ENCODE results near the gene PTK7. TPM values are rescaled to one million over a fixed set of nuclear protein-coding genes. Genes with fewer than 3 reads are reported as not detected.

The PTK7 gene
- total and polyA plus RNA-seq, 2 donors from 2014 or later: 26.0 to 55.2 TPM

DNA sequence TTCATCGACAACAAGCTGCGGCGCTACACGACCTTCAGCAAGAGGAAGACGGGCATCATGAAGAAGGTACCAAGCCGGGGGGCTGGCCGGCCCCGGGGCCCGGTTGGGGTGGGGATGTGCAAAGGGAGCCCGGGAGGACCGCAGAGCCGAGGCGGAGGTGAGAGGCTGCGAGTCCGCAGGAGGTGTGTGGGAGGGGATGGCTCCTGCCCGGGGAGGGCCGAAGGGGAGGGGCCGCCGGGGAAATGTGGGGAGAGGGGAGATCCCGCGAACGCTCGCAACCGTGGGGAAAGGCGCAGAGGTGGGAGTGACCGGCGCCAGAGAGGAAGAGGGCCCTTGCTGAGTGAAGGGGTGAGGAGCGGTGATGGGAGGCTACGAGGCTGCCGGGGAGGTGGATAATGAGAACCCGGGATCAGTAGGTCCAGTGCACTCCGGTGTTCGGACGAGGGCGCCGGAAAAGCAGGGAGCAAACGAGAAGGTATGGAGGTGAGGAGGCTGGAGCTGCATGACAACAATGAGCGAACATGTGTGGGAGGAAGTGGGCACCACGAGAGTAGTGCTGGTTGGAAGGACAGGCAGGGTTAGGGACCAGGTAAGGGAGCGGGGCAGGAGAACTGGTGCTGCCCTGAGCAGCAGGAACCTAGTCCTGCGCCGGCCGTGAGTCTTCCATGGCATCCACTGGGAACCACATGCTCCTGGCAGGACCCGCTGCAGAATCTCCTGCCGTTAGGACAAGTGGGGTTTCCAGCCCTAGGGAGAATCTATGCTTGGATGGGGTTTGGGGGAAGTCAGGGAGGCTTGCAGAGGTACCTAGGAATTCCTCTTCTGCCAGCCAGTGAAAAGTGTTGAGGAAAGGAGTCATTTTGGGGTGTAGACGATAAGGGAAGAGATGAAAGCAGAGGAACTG is 96.2 kb downstream of the PTK7 start:
- Histone ChIP-seq H3K4me1 (ENCODE audit: control insufficient read depth in 2 of 3, insufficient read depth in 2 of 3, low read depth in 1 of 3, low read length in 3 of 3) (peaks cover 0 to 25% (median 23%) of the 10 kb centered on the region in 3 donors), H3K27ac (ENCODE audit: low read depth in 2 of 2, low read length in 2 of 2) (peak overlapping the region; percentile 92 to 96), H3K9me3 (ENCODE audit: control insufficient read depth in 2 of 3, insufficient read depth in 1 of 3, low read length in 3 of 3) (no peaks in the 10 kb centered on the region), H3K9ac (ENCODE audit: low read length in 3 of 3) (peak overlapping the region; percentile 70 to 92 (median 74)), H3K36me3 (ENCODE audit: control insufficient read depth in 2 of 3, insufficient read depth in 3 of 3, low read length in 3 of 3) (peaks cover 8 to 24% (median 12%) of the 10 kb centered on the region in 3 donors), H3K27me3 (ENCODE audit: control insufficient read depth, insufficient read depth, low read length) (no peaks in the 10 kb centered on the region), H3K4me3 (ENCODE audit: low read length in 3 of 3) (peak overlapping the region; percentile 90 to 91 (median 91))
- no peak for FAIRE-seq
- TF ChIP-seq, protein P1, sequence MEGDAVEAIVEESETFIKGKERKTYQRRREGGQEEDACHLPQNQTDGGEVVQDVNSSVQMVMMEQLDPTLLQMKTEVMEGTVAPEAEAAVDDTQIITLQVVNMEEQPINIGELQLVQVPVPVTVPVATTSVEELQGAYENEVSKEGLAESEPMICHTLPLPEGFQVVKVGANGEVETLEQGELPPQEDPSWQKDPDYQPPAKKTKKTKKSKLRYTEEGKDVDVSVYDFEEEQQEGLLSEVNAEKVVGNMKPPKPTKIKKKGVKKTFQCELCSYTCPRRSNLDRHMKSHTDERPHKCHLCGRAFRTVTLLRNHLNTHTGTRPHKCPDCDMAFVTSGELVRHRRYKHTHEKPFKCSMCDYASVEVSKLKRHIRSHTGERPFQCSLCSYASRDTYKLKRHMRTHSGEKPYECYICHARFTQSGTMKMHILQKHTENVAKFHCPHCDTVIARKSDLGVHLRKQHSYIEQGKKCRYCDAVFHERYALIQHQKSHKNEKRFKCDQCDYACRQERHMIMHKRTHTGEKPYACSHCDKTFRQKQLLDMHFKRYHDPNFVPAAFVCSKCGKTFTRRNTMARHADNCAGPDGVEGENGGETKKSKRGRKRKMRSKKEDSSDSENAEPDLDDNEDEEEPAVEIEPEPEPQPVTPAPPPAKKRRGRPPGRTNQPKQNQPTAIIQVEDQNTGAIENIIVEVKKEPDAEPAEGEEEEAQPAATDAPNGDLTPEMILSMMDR (IDR thresholded peaks at IDR 0.05; ENCODE audit: borderline replicate concordance, extremely low read depth, insufficient read depth): no peak
- peak; percentile 71 to 93 (median 80) for DNase-seq
- intact Hi-C loops (cut with DNase I): no loop called here

DNA sequence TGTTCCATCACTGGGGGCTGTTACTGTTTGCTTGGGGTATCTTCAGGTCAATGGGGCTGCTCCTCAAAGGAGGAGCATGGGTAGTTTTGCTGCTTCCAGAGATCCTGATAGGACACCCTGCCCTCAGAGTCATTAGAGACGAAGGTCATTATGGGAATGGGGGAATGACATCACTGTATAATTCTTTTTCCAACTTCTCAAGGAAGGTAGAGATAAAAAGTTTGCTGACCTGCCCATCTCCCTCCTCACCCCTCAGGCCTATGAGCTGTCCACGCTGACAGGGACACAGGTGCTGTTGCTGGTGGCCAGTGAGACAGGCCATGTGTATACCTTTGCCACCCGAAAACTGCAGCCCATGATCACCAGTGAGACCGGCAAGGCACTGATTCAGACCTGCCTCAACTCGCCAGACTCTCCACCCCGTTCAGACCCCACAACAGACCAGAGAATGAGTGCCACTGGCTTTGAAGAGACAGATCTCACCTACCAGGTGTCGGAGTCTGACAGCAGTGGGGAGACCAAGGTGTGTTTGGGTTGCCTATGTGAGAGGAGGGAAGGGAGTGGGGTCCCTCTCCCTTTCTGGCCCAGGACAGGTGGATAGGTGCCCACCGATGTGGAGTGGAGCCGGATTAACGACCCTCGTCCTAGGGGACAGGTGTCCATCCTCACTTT is 97.6 kb downstream of the PTK7 start:
- no peak for FAIRE-seq
- peak overlapping the region; percentile 12 to 91 (median 40) for H3K4me3 ChIP-seq (ENCODE audit: low read length in 3 of 3)
- intact Hi-C loops (cut with DNase I): no loop called here
- TF ChIP-seq, protein P1 (IDR thresholded peaks at IDR 0.05; ENCODE audit: borderline replicate concordance, extremely low read depth, insufficient read depth): no peak
- peak overlapping the region; percentile 92 to 96 for H3K27ac ChIP-seq (ENCODE audit: low read depth in 2 of 2, low read length in 2 of 2)
- no peaks in the 10 kb centered on the region for H3K9me3 ChIP-seq (ENCODE audit: control insufficient read depth in 2 of 3, insufficient read depth in 1 of 3, low read length in 3 of 3)
- peaks cover 0 to 25% (median 23%) of the 10 kb centered on the region in 3 donors for H3K4me1 ChIP-seq (ENCODE audit: control insufficient read depth in 2 of 3, insufficient read depth in 2 of 3, low read depth in 1 of 3, low read length in 3 of 3)
- peak overlapping the region; percentile 7 to 70 (median 9) for H3K9ac ChIP-seq (ENCODE audit: low read length in 3 of 3)
- H3K27me3 ChIP-seq (ENCODE audit: control insufficient read depth, insufficient read depth, low read length): no peaks in the 10 kb centered on the region
- DNase-seq: peak in 1 of 5 donors; percentile 11
- H3K36me3 ChIP-seq (ENCODE audit: control insufficient read depth in 2 of 3, insufficient read depth in 3 of 3, low read length in 3 of 3): peaks cover 15 to 34% (median 17%) of the 10 kb centered on the region in 3 donors

DNA sequence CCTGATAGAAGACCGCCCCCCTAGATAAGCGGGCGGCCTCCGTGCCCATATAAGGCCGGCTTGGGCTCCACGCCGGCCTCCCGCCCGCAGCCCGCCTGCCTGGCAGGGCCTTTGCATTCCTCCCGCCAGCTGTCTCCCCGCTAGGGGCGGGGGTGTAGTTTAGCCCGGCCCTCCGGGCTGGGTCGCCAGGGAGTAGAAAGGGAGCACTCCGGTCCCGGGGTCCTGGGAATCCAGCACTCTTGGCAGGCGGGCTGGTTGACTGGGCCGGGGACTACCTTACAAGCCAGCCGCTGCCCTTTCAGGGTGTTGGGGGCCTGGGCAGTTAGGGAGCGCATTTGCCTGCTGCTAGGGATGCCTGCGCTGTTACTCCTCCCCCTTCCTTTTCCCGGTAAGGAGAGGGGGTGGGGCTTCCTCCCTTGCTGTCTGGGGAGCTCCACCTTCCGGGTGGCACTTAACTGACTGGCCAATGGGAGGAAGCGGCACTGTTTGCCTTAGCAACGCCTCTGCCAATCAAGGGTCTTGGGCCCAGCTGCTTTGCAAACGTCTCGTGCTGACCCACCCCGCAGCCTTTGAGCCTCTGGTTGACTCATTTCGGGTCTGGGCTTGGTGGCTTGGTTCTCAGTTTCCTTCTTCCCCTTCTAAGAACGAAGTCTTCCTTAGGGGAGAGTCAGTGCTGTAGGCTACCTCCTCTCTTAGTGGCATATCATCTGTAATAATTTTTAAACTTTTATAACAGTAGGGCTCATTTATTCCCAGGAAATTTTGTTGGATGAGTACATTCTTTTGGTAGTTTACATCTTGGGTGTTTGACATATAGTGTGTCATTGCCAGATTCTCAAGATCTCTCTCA is 98.4 kb downstream of the PTK7 start:
- peak; percentile 92 for FAIRE-seq
- intact Hi-C loops (cut with DNase I): no loop called here

More for the DNA sequence above, 98.4 kb downstream of the PTK7 start:
- H3K36me3 ChIP-seq (ENCODE audit: control insufficient read depth in 2 of 3, insufficient read depth in 3 of 3, low read length in 3 of 3): peaks cover 17 to 40% (median 21%) of the 10 kb centered on the region in 3 donors
- peak overlapping the region; percentile 92 to 96 for H3K27ac ChIP-seq (ENCODE audit: low read depth in 2 of 2, low read length in 2 of 2)
- H3K27me3 ChIP-seq (ENCODE audit: control insufficient read depth, insufficient read depth, low read length): no peaks in the 10 kb centered on the region
- H3K4me1 ChIP-seq (ENCODE audit: control insufficient read depth in 2 of 3, insufficient read depth in 2 of 3, low read depth in 1 of 3, low read length in 3 of 3): peaks cover 0 to 25% (median 23%) of the 10 kb centered on the region in 3 donors
- peak overlapping the region; percentile 44 to 91 (median 65) for H3K4me3 ChIP-seq (ENCODE audit: low read length in 3 of 3)
- H3K9me3 ChIP-seq (ENCODE audit: control insufficient read depth in 2 of 3, insufficient read depth in 1 of 3, low read length in 3 of 3): no peaks in the 10 kb centered on the region
- TF ChIP-seq, protein P1 (IDR thresholded peaks at IDR 0.05; ENCODE audit: borderline replicate concordance, extremely low read depth, insufficient read depth): peak; percentile 13
- DNase-seq: peak; percentile 97 to 99 (median 98)
- peak overlapping the region in 2 of 3 donors; percentile 9 to 70 for H3K9ac ChIP-seq (ENCODE audit: low read length in 3 of 3)
